ENCODE measurements around the gene GHRHR. TPM values are rescaled to one million over a fixed set of nuclear protein-coding genes. Genes with fewer than 3 reads are reported as not detected.

The GHRHR gene
- total and polyA plus RNA-seq, 2 experiments from 2014 or later, result 12.2 TPM; not detected in 1

DNA sequence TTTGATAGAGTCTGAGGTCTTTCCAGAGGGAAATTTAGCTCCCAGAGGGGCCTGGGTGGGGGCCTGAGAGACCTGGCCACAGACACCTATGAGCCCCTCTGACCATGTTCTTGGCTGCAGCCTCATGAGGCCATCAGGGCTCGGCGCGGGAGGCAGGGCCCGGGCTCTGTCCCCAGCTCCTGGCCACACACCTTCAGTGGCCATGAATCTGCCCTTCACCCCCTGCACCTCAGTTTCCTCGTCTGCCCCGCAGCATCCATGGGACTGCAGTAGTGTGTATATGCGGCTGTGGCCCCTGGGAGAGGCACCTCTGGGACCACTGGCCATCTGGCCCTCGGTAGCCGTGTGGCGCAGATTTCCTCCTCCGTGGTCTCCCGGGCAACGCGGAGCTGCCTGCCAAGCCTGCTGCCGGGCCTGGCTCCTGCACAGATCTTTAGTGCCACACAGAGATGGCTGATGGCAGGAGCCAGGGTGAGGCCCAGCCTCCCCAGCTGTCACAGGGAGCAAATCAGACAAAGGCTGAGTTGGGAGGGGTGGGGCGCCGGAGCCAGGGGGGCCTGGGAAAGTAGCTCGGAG, 64.8 kb downstream of the GHRHR start:
- Histone ChIP-seq H3K9me3 (ENCODE audit: low read depth) (no peaks in the 10 kb centered on the region), H3K4me1 (ENCODE audit: insufficient read depth) (no peaks in the 10 kb centered on the region), H4K20me1 (ENCODE audit: insufficient read depth, poor library complexity, severe bottlenecking) (no peaks in the 10 kb centered on the region), H3K27ac (no peak overlapping the region), H2AFZ (no peak overlapping the region), H3K4me3 (no peak overlapping the region), H3K79me2 (no peaks in the 10 kb centered on the region), H3K9me2 (replicated peaks; ENCODE audit: insufficient read depth) (no peaks in the 10 kb centered on the region), H3K36me3 (replicated peaks; ENCODE audit: insufficient read depth, low read depth) (no peaks in the 10 kb centered on the region), H3K4me2 (no peak overlapping the region), H3K27me3 (no peaks in the 10 kb centered on the region)
- DNase-seq (ENCODE audit: low spot score), result no peak
- TF ChIP-seq, protein P1, sequence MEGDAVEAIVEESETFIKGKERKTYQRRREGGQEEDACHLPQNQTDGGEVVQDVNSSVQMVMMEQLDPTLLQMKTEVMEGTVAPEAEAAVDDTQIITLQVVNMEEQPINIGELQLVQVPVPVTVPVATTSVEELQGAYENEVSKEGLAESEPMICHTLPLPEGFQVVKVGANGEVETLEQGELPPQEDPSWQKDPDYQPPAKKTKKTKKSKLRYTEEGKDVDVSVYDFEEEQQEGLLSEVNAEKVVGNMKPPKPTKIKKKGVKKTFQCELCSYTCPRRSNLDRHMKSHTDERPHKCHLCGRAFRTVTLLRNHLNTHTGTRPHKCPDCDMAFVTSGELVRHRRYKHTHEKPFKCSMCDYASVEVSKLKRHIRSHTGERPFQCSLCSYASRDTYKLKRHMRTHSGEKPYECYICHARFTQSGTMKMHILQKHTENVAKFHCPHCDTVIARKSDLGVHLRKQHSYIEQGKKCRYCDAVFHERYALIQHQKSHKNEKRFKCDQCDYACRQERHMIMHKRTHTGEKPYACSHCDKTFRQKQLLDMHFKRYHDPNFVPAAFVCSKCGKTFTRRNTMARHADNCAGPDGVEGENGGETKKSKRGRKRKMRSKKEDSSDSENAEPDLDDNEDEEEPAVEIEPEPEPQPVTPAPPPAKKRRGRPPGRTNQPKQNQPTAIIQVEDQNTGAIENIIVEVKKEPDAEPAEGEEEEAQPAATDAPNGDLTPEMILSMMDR (IDR thresholded peaks at IDR 0.05; ENCODE audit: poor library complexity), result no peak
- TF ChIP-seq EZH2 (IDR thresholded peaks at IDR 0.05; ENCODE audit: borderline replicate concordance) (no peak), EZH2phosphoT487 (IDR thresholded peaks at IDR 0.05; ENCODE audit: low read depth, severe bottlenecking, unreplicated experiment) (no peak)
- WGBS (ENCODE audit: low lambda C conversion rate, missing lambda C conversion rate), result 90% methylated on average over 18 of the region's 18 CpGs

Other genes with a start within 250 kb of the GHRHR start
- gene INMT, start 211.8 kb upstream of the GHRHR start, total RNA-seq, result 18.1 and 18.4 TPM in 2 replicates
- 17.4 and 22.0 TPM in 2 replicates for gene INMT, start 211.8 kb upstream of the GHRHR start, polyA plus RNA-seq
- gene MINDY4, start 192.5 kb upstream of the GHRHR start, total RNA-seq, result 3.1 and 6.3 TPM in 2 replicates
- gene MINDY4, start 192.5 kb upstream of the GHRHR start, polyA plus RNA-seq, result 4.4 and 5.2 TPM in 2 replicates
- 92.3 and 124 TPM in 2 replicates for gene AQP1, start 52.1 kb upstream of the GHRHR start, total RNA-seq
- 183 and 241 TPM in 2 replicates for gene AQP1, start 52.1 kb upstream of the GHRHR start, polyA plus RNA-seq
- gene ADCYAP1R1, start 88.4 kb downstream of the GHRHR start, total RNA-seq, result 0.08 and 0.10 TPM in 2 replicates
- gene ADCYAP1R1, start 88.4 kb downstream of the GHRHR start, polyA plus RNA-seq, result 0.17 TPM in 1 of 2 replicates, not detected in the other

All from hepatocyte (in vitro differentiated cells).